HG02763 (cell line): ENCODE data around the gene IL21R.
"Not testable (repeated sequence)": the region's sequence is repeated elsewhere in the genome, so short reads cannot be mapped to it uniquely, and the experiment has no call there.

Experiments
- ATAC-seq: cut with Tn5 transposase; IDR thresholded peaks from one replicate; pipeline ENCODE4 v1.9.1; 2021; ENCODE audit warnings: mild to moderate bottlenecking, moderate library complexity; ENCODE audit not compliant: unreplicated experiment

IL21R gene

DNA sequence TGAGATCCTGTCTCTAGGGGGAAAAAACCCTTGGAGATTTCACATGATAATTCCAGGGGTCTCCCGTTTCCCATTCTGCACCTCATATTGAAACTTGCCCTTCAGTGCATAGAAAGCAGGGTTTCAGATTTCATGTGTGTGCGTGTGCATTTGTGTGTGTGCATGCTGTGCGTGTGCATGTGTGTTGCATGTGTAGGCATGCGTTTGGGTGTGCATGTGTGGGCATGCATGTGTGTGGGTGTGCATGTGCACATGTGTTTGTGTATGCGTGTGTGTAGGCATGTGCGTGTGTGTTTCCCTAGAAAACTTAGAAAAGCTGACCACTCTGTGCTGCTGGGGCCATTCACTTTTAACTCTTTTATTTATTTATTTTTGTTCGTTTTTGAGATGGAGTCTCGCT is 40.0 kb downstream of the IL21R start:
- ATAC-seq: no peak

DNA sequence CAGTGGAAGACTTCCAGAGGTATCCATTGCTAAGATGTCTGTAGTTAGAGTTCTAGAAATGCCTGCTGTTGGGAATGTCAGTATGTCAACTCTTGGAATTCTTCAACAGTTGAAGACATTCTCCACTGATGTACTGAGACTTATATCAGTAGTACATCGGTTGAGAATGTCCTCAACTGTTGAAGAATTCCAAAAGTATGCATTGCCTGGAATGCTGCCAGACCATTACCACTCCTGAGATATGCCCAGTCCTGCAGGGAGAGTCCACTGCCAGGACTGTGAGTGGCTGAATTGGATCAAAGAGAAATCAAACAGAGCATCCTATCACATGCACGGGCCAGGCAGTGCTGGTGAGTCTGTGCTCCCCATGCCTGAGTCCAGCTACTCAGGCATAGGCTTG is 42.0 kb downstream of the IL21R start:
- ATAC-seq: no peak

DNA sequence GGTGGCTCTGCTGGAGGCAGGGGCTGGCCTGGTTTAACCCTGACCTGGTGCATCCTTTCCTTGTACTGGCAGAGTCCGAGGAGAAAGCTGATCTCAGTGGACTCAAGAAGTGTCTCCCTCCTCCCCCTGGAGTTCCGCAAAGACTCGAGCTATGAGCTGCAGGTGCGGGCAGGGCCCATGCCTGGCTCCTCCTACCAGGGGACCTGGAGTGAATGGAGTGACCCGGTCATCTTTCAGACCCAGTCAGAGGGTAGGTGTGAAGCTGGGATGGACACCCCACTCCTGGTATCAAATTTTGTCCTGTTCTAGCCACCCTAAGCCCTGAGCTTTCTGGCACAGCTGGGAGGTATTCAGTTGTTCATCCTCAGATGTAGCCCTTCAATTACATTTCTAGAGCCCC is 42.5 kb downstream of the IL21R start:
- ATAC-seq: no peak

DNA sequence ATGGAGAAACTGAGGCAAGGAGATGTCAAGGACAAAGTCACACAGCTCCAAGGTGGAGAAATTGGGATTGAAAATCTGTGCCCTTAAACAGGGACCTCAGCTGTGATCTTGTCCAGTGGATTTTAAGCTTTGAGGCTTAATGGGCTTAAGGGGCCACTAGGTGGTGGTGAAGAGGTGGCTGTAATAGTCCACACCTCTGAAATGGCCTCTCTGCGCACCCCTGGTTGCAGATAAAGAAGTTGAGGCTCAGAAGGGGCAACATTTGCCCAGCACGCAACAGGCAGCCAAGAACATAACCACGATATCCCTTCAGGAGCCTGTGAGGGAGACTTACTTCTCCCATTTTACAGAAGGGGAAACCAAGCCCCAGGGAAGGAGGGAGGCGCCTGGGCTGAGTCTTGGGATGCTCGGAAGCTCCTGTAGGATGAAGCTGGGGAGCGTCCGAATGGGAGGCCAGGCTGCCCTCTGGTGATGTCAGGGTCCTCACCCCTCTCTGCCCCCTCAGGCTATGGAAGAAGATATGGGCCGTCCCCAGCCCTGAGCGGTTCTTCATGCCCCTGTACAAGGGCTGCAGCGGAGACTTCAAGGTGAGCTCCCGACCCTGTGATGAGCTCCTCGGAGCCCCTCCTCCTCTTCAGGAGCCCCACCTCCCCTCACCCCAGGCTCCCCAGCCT is 43.7 kb downstream of the IL21R start:
- ATAC-seq: no peak

DNA sequence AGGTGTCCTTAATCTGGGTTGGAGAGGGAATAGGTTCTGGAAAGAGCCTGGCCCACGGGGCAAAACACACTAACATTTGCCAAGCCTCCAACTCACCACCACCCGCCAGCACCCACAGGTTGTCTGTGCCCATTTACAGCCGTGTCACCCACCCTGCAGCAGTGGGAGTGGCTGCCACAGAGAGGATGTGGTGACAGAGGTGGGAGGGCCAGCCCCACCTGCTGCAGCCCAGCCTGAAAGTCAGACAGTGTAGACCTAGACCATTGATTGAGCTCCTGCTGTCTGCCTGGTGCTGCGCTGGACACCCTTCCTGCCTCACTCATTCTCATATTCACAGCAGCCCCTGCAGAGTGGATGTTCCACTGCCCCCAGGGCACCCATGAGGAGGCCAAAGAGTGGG is 44.7 kb downstream of the IL21R start:
- no peak for ATAC-seq

DNA sequence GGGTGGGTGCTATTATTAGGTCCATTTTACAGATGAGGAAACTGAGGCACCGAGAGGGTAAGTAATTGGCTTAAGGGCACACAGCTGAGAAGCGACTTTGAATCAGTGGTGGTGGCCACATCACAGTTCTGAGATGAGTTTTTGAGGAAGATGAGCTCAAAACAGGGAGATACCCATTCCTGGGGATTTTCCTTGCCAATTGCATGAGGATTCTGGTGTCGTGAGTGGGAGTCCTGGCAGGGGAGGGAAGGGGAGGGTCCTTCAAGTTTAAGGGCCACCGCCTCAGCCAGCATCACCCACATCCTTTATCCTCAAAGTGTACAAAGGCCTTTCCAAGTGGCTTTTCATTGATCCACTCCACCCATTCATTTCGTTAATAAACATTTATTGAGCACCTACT is 45.3 kb downstream of the IL21R start:
- no peak for ATAC-seq

DNA sequence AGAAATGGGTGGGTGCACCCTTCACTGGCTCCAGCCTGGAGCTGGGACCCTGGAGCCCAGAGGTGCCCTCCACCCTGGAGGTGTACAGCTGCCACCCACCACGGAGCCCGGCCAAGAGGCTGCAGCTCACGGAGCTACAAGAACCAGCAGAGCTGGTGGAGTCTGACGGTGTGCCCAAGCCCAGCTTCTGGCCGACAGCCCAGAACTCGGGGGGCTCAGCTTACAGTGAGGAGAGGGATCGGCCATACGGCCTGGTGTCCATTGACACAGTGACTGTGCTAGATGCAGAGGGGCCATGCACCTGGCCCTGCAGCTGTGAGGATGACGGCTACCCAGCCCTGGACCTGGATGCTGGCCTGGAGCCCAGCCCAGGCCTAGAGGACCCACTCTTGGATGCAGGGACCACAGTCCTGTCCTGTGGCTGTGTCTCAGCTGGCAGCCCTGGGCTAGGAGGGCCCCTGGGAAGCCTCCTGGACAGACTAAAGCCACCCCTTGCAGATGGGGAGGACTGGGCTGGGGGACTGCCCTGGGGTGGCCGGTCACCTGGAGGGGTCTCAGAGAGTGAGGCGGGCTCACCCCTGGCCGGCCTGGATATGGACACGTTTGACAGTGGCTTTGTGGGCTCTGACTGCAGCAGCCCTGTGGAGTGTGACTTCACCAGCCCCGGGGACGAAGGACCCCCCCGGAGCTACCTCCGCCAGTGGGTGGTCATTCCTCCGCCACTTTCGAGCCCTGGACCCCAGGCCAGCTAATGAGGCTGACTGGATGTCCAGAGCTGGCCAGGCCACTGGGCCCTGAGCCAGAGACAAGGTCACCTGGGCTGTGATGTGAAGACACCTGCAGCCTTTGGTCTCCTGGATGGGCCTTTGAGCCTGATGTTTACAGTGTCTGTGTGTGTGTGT is 46.8 kb downstream of the IL21R start:
- ATAC-seq: no peak

DNA sequence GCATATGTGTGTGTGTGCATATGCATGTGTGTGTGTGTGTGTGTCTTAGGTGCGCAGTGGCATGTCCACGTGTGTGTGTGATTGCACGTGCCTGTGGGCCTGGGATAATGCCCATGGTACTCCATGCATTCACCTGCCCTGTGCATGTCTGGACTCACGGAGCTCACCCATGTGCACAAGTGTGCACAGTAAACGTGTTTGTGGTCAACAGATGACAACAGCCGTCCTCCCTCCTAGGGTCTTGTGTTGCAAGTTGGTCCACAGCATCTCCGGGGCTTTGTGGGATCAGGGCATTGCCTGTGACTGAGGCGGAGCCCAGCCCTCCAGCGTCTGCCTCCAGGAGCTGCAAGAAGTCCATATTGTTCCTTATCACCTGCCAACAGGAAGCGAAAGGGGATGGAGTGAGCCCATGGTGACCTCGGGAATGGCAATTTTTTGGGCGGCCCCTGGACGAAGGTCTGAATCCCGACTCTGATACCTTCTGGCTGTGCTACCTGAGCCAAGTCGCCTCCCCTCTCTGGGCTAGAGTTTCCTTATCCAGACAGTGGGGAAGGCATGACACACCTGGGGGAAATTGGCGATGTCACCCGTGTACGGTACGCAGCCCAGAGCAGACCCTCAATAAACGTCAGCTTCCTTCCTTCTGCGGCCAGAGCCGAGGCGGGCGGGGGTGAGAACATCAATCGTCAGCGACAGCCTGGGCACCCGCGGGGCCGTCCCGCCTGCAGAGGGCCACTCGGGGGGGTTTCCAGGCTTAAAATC is 47.6 kb downstream of the IL21R start:
- peak; percentile 41 for ATAC-seq

DNA sequence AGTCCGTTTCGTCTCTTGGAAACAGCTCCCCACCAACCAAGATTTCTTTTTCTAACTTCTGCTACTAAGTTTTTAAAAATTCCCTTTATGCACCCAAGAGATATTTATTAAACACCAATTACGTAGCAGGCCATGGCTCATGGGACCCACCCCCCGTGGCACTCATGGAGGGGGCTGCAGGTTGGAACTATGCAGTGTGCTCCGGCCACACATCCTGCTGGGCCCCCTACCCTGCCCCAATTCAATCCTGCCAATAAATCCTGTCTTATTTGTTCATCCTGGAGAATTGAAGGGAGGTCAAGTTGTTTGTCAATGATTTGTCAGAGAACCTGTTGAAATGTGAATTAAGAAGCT is 48.2 kb downstream of the IL21R start:
- no peak for ATAC-seq

DNA sequence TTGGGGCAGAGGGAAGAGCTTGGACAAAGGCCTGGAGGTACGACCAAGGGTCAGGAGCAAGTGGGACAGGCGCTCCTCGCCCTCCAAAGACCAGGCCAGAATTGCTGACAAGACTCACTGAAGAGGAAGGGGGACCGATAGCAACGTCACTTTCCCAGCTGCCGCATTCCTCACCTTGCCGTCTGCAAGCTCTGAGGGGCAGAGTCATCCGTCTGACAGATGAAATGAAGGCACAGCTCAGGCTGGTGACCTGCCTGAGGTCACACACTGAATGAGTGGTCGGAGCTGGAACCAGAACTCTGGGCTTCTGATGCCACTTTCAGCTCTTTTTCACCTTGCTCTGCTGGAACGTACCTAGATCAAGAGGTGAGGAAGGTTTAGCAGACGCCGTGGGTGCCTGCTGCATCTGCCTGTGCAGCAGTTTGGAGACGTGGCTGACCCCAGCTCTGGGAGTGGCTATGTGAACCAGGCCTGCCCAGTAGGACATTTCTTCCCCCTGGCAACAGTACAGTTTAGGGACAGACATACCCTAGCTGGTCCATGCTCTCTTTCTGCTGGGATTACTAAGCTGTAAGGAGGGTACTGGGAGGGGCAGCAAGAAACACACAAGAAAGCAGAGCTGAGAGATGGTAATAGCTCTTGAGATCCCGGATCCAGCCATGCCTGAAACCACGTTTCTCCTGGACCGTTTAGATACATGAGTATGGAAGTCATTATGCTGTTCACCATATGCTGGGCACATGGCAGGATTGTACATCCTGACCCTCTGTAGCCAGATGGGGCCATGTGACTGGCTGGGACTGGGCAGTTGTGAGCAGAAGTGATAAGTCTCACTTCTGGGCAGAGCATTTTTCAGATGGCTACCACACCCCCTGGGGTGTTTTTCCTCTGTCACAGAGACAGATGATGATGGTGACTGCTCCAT is 50.9 kb downstream of the IL21R start:
- no peak for ATAC-seq

DNA sequence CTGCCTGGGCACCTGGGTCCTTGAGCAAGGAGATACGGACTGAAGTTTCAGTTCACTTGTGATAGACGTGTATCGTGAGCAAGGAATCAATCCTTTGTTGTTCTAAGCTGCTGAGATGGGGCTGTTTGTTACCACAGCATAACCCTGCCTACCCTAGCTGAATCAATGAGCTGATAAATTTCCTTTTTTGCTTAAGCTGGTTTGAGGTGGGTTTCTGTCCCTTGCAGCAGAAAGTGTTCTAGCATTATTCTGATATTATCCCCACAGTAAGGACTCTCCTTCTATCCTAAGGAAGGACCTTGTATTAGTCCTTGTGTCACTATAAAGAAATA is 51.5 kb downstream of the IL21R start:
- ATAC-seq: no peak

DNA sequence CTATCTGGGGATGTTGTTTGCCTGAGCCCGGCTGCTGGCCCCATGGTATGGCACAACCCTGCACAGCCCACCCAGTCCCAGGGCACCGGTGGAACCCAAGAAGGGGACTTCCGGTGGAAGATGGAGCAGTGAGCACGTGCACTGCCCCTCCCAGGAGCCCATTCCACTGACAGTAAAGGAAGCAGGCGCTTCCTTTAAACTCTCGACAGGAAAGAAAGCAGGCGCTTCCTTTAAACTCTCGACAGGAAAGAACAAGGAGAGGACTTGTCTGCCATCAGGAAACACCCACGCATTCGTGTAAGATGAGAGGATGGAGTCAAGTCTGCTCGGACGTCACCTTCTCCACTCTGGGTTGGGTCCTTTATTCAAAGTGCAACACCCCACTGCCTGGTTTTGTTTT is 53.7 kb downstream of the IL21R start:
- no peak for ATAC-seq

DNA sequence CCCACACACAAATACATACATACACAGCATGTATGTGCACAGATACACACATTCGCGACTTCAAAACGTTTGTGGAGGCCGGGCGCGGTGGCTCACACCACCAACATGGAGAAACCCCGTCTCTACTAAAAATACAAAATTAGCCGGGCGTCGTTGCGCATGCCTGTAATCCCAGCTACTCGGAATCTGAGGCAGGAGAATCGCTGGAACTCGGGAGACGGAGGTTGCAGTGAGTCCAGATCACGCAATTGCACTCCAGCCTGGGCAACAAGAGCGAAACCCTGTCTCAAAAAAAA is 55.6 kb downstream of the IL21R start:
- not testable (repeated sequence) for ATAC-seq

DNA sequence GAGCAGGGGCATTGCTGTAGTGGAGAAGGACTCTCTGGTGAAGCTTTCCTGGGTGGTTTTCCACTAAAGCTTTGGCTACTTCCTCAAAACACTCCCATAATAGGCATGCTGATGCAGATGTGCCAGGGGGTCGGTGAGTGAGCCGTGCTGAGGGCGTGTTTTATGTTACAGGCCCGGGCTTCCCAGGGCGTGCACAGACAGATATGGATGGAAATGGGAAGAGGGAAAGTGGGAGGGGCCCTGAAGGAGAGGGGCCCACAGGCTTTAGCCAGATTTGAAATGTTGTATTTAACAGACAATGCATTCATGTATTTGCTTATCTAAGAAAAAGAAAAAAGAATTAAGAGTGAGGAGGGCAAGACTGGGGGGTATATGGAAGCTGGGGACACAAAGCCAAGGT is 56.3 kb downstream of the IL21R start:
- no peak for ATAC-seq

DNA sequence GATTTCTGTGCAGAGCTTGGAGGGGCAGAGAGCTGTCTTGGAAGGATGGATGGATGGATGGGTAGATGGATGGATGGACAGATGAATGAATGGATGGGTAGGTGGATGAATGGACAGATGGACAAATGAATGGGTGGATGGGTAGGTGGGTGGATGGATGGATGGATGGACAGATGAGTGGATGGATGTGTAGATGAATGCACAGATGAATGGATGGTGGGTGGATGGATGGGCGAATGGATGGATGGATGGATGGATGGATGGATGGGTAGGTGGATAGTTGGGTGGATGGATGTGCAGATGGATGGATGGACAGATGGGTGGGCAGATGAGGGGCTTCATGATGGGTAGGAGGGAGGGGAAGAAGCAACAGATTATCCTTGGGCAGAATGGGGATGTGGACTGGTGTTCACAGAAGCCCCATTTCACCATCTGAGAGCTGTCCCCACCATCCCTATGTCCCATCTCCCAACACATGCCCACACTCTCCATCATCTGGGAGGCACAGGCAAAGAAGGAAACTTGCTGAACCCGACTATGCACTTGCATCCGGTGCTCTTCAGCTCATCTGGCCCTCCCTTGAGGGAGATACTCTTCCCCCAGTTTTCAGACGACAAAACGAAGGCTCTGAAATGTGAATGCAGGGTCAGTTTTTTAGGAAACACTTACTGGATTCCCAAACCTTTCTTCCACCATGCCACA is 57.2 kb downstream of the IL21R start:
- ATAC-seq: no peak

DNA sequence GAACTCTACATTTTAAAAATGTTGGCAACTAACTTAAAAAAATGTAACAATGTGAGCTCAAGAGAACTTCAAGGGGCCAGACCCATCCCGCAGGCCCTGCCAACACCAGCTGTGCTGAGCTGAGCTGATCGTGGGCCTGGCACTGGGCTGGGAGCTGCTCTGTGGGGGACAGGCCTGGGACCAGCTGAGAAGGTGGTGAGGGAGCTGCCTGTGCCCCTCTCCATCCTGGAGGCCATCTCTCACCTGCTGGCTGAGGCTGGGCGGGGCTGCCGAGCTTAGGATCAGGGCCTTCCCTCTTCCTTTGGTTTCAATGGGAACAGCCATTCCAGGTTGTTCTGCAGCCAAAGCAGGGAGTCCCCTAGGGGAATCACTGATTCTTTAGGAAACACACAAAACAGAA is 58.2 kb downstream of the IL21R start:
- no peak for ATAC-seq

DNA sequence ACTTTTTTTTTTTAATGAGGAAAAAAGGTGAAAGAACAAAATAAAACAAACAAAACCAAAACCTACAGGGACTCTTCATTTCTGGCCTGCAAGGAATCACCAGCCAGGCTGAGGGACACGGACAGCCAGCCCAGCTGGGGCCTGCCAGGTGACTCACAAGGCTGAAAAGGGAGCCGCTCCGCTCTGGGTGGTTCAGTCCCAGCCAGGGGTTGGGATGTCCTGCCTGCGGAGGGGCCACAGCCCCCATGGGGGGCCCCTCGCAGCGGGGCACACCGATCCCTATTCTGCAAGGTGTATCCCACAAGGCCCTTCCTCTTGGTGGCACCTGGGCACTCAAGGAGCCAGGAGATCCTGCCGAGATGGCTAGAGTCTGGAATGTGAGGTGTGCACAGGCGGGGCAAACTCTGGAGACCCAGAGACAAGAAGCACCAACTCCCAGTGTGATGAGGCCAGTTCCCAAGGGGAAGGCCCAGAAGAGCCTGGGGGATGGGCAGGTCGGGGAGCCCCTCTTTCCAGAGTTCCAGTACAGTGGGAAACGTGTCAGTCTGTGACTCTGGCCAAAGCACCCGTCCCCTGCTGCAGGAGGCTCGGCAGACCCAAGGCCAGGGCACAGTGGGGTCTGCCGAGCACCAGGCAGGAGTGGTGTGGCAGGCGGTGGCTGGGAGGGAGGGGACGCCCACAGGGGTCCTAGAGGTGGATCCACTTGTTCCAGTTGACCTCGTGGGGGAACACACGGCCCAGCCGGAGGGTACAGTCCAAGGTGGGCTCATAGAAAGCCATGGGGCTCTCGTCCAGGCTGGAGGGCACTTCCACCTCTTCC is 58.9 kb downstream of the IL21R start:
- no peak for ATAC-seq

DNA sequence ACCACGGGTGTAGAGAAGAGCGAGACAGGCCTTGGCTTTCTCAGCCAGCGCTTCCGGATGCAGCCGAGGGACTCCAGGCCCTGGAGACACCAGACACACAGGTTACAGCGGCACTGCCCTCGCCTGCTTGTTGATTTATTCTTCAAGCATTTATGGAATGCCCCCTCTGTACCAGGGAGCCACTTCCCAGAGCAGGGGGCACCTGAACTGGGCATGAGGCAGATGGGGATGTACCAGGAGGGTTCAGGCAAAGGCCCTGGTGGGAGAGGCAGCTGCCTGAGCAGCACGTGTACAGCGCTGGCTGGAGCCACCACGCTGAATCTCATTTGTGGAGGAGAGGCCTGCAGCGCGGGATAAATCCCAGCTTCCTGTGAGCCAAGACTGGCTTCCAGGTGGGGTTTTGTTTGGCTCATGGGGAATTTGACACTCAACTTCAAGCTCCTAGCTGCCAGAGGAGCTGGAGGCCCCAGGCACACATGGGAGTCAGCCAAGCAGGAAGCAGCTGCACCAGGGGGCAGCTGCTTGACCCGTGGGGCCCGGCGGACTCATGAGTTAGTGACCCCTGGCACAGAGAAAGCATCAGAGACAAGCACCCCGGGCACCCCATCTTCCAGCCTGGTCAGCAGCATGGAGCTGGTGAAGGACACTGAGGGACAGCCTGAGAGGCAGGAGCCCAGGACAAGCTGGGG is 59.7 kb downstream of the IL21R start:
- no peak for ATAC-seq

DNA sequence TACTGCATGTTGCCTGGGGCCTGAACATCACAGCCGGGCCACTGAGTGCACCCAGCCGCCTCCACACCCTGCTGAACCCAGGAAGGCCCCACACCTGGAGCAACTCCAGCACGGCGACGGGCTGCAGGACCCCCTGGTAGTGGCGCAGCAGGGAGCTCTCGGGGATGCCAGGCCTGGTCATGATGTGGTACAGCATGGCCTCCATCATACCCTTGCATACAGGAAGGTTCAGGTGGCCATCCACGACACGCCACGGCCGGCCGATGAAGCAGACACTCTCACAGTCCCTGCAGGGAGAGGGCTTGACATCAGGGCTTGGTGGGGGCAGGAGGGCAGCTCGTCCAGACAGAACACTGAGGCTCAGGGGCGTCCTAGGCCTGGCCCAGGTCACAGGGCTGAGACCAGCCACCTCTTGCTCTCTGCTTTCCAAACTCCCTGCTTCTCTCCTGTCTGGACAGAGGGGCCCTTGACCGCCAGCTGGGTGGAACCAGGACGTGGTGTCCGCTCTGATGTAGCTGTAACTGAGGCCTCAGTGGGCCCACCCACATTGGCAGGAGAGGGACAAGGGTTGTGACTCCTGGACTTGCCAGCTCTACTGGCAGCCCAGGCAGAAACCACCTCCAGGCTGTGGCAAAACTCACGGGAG is 60.3 kb downstream of the IL21R start:
- no peak for ATAC-seq
